Left lung (tissue), 10 donors: ENCODE measurements around the gene TRAF7. TPM values are rescaled to one million over a fixed set of nuclear protein-coding genes. Genes with fewer than 3 reads are reported as not detected.

Experiments used
- ATAC-seq: fragments of 200-7000 bp; cut with Tn5 transposase; one replicate; pipeline ENCODE4 v1.9.1; 2020; ENCODE audit warnings: moderate library complexity
- DNase-seq, 4 donors: peaks; one replicate each; pipeline ENCODE4 v3.0.0-alpha.2; 2013 to 2020
- H3K27ac ChIP-seq, 2 donors: fragments of 200-600 bp; sonication (generic) in 1 of 2; one replicate each; pipeline versions ENCODE4 v1.5.0 to v1.8.0; 2020 to 2021
- H3K27me3 ChIP-seq, 2 donors: fragments of 200-600 bp; sonication (generic) in 1 of 2; one replicate each; pipeline versions ENCODE4 v1.5.0 to v1.8.0; 2020 to 2021
- H3K36me3 ChIP-seq, 2 donors: fragments of 200-600 bp; sonication (generic) in 1 of 2; one replicate each; pipeline versions ENCODE4 v1.5.0 to v1.8.0; 2020 to 2021
- H3K4me1 ChIP-seq, 2 donors: fragments of 200-600 bp; one replicate each; pipeline ENCODE4 v1.8.0; 2021
- H3K4me3 ChIP-seq, 2 donors: fragments of 200-600 bp; sonication (generic) in 1 of 2; one replicate each; pipeline versions ENCODE4 v1.5.0 to v1.8.0; 2020 to 2021; ENCODE audit warnings: mild to moderate bottlenecking in 1 of 2
- H3K9me3 ChIP-seq, 2 donors: fragments of 200-600 bp; sonication (generic) in 1 of 2; one replicate each; pipeline versions ENCODE4 v1.5.0 to v1.8.0; 2020 to 2021
- intact Hi-C, 2 donors: fragments of 100-400 bp; cut with DNase I; formaldehyde crosslinking; loops; one replicate each; pipeline versions ENCODE4 v1.11.2 to v1.14.2; 2022
- polyA plus RNA-seq, 6 donors: library from polyadenylated mRNA; unstranded; fragments of 120-200 nt; gene quantifications; one replicate each; pipeline ENCODE4 v1.2.1, GENCODE V29; 2013; ENCODE audit not compliant: insufficient read length in 6 of 6
- total RNA-seq, 2 donors: library from RNA; stranded (reverse); fragmentation: NEBNext Ultra II Directional; extraction: Animal tissue kit (Norgen Biotek cat#: 25700); gene quantifications; one replicate each; pipeline ENCODE4 v1.2.1, GENCODE V29; 2021
- TF ChIP-seq, protein P1 (sequence below), 2 donors: fragments of 200-600 bp; sonication (generic) in 1 of 2; IDR thresholded peaks; one replicate each; pipeline versions ENCODE4 v1.5.0 to v1.8.0; 2021; ENCODE audit warnings: antibody characterized with exemption in 2 of 2
- donor health status: DM: no; HTN: yes; CAD: no.
- donor health status: DM: no; HTN: no; CAD: no.

The TRAF7 gene
- total and polyA plus RNA-seq, 8 donors: 48.6 to 88.1 (median 55.0) TPM

DNA sequence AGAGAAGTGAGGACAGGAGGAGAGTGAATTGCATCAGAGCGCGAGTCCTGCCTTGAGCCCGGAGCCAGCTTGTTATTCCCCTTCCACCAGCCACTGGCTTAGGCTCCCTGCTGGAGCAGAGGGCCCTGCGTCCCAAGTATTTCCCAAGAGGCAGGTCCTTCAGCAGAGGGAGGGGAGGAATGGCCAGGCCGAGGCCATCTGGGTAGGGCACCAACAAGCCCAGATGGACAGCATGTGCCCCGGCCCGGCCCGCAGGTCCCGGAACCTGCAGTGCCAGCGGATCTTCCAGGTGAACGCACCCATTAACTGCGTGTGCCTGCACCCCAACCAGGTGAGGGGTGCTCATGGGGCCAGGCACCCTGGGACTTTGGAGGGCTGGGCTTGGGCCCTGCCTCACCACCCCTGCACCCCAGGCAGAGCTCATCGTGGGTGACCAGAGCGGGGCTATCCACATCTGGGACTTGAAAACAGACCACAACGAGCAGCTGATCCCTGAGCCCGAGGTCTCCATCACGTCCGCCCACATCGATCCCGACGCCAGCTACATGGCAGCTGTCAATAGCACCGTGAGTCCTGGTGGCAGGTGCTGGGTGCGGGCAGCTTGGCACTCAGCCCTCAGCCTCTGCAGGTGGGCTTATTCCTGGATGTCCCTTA lies 51.3 kb downstream of the TRAF7 start:
- intact Hi-C loops: no loop called here
- H3K36me3 ChIP-seq: peaks cover 0 to 50% of the 10 kb centered on the region in 2 donors
- H3K27ac ChIP-seq: peak overlapping the region in 1 of 2 donors; percentile 95
- H3K4me1 ChIP-seq: peaks cover 13 to 37% of the 10 kb centered on the region in 2 donors
- DNase-seq (no peak), ATAC-seq (no peak)
- peak overlapping the region in 1 of 2 donors; percentile 74 for H3K4me3 ChIP-seq
- H3K27me3 ChIP-seq: no peaks in the 10 kb centered on the region
- no peaks in the 10 kb centered on the region for H3K9me3 ChIP-seq
- TF ChIP-seq, protein P1, sequence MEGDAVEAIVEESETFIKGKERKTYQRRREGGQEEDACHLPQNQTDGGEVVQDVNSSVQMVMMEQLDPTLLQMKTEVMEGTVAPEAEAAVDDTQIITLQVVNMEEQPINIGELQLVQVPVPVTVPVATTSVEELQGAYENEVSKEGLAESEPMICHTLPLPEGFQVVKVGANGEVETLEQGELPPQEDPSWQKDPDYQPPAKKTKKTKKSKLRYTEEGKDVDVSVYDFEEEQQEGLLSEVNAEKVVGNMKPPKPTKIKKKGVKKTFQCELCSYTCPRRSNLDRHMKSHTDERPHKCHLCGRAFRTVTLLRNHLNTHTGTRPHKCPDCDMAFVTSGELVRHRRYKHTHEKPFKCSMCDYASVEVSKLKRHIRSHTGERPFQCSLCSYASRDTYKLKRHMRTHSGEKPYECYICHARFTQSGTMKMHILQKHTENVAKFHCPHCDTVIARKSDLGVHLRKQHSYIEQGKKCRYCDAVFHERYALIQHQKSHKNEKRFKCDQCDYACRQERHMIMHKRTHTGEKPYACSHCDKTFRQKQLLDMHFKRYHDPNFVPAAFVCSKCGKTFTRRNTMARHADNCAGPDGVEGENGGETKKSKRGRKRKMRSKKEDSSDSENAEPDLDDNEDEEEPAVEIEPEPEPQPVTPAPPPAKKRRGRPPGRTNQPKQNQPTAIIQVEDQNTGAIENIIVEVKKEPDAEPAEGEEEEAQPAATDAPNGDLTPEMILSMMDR (IDR thresholded peaks at IDR 0.05): no peak

DNA sequence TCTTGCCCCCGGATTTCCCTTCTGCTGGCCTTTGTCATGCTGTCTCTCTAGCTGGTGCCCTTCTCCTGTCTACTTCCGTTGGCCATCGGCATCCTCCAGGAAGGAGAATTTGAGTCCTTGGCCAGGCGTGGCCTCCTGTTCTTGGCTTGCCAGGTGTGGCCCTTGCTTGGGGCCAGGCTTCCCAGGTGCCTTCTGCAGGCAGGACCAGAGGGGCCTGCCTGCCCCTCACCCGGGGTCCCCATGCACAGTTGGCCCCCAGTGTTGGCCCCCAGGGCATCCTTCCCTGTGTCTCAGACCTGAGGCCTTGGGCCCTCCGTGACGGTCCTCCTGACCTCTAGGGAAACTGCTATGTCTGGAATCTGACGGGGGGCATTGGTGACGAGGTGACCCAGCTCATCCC lies 52.3 kb downstream of the TRAF7 start:
- no peaks in the 10 kb centered on the region for H3K27me3 ChIP-seq
- no peak overlapping the region for H3K27ac ChIP-seq
- H3K36me3 ChIP-seq: peaks cover 0 to 58% of the 10 kb centered on the region in 2 donors
- TF ChIP-seq, protein P1 (IDR thresholded peaks at IDR 0.05): no peak
- H3K4me1 ChIP-seq: peaks cover 22 to 47% of the 10 kb centered on the region in 2 donors
- no peak for ATAC-seq
- DNase-seq: no peak
- no peaks in the 10 kb centered on the region for H3K9me3 ChIP-seq
- intact Hi-C loops: no loop called here
- H3K4me3 ChIP-seq: no peak overlapping the region

DNA sequence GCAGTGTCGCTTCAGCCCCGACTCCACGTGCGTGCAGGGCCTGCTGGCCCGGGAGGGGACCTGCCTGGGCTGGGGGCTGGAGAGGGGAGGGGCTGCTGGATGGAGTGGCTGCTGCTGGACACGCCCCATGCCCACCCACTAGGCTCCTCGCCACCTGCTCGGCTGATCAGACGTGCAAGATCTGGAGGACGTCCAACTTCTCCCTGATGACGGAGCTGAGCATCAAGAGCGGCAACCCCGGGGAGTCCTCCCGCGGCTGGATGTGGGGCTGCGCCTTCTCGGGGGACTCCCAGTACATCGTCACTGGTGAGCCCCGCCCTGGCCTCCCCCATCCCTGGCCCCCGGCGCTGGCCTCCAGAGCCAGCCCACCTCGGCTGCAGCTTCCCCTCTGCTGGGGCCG lies 52.7 kb downstream of the TRAF7 start:
- intact Hi-C loops: no loop called here
- TF ChIP-seq, protein P1 (IDR thresholded peaks at IDR 0.05): no peak
- DNase-seq (no peak), ATAC-seq (no peak)
- H3K36me3 ChIP-seq: peaks cover 0 to 58% of the 10 kb centered on the region in 2 donors
- no peaks in the 10 kb centered on the region for H3K27me3 ChIP-seq
- no peaks in the 10 kb centered on the region for H3K9me3 ChIP-seq
- H3K4me1 ChIP-seq: peaks cover 26 to 51% of the 10 kb centered on the region in 2 donors
- H3K4me3 ChIP-seq: no peak overlapping the region
- no peak overlapping the region for H3K27ac ChIP-seq

DNA sequence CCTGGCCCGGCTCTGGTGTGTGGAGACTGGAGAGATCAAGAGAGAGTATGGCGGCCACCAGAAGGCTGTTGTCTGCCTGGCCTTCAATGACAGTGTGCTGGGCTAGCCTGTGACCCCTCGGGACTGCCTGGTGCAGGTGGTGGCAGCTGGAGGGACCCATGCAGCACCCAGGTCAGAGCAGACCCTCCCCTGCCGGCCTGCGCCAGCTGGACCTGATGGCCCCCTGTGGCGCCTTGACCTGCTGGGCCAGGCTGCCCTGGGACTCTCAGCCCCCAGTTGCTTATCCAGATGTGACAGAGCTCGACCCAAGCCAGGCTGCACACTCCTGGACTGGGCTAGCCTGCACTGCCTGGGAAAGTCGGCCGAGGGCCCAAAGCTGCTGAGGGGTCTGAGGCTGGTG lies 53.2 kb downstream of the TRAF7 start:
- Histone ChIP-seq H3K9me3 (no peaks in the 10 kb centered on the region), H3K4me1 (peaks cover 31 to 56% of the 10 kb centered on the region in 2 donors), H3K36me3 (peaks cover 0 to 58% of the 10 kb centered on the region in 2 donors), H3K27ac (no peak overlapping the region), H3K27me3 (no peaks in the 10 kb centered on the region), H3K4me3 (no peak overlapping the region)
- intact Hi-C loops: no loop called here
- DNase-seq (no peak), ATAC-seq (no peak)
- TF ChIP-seq, protein P1 (IDR thresholded peaks at IDR 0.05): no peak

DNA sequence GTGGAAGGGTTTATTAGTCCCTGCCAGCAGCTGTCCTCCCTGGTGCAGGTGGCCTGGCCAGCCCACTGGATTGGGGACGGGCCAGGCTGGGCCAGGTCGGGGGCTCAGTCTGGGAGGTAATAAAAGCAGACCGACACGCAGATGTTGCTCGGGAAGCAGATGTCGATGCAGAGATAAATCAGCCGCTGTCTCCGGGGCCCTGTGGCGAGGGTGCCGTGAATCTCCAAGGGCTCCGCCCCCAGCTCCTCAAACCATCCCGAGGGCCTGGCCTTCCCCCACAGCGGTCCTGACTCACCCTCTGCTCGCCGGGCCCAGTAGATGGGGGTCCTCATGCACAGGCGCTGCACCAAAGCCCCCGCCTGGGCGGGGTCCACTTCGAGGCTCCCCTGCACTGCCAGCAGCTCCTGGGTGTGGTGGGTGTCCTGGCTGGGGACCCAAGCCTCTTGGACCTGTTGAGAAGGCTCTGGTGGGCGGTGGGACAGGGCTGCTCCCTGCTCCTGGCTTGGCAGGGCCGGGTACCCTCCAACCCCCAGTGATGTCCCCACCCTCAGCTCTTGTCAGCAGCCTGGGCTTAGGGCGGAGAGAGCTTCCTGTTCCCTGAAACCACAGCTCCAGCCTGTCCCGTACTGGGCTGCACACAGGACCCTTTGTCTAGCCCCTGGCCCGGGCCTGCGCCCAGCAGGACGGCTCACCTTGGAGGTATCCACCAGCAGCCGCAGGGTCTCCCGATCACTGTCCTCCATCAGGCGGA lies 53.9 kb downstream of the TRAF7 start:
- DNase-seq: no peak
- TF ChIP-seq, protein P1 (IDR thresholded peaks at IDR 0.05): no peak
- Histone ChIP-seq H3K27ac (no peak overlapping the region), H3K27me3 (no peaks in the 10 kb centered on the region), H3K4me1 (peaks cover 33 to 57% of the 10 kb centered on the region in 2 donors), H3K4me3 (no peak overlapping the region), H3K36me3 (peaks cover 0 to 58% of the 10 kb centered on the region in 2 donors), H3K9me3 (no peaks in the 10 kb centered on the region)
- intact Hi-C loops: no loop called here
- ATAC-seq: no peak
